DMS153 (cell line): Measurements from ENCODE around the gene MIB2.
"Not testable (repeated sequence)": the region's sequence is repeated elsewhere in the genome, so short reads cannot be mapped to it uniquely, and the experiment has no call there.

Experiments
- DNase-seq: peaks from one replicate; lab custom pipeline; 2025; lab: John Stamatoyannopoulos, UW

Gene MIB2

GRCh38 chr1:1627261-1627828 lies 12.0 kb downstream of the MIB2 start:
- no peak for DNase-seq

GRCh38 chr1:1627829-1628753 lies 12.8 kb downstream of the MIB2 start:
- no peak for DNase-seq

GRCh38 chr1:1628754-1629429 lies 13.6 kb downstream of the MIB2 start:
- DNase-seq = no peak

GRCh38 chr1:1629430-1630190 lies 14.3 kb downstream of the MIB2 start:
- DNase-seq = no peak

- DNase-seq = peak; percentile 97
Measured at GRCh38 chr1:1630191-1630964, 15.1 kb downstream of the MIB2 start.

GRCh38 chr1:1630965-1631781 lies 15.9 kb downstream of the MIB2 start:
- DNase-seq = no peak

- DNase-seq = no peak
Measured at GRCh38 chr1:1631782-1632420, 16.6 kb downstream of the MIB2 start, which contains the start of gene MMP23B. TSS of gene MMP23B (plus strand) at chr1:1632173. CDS start at chr1:1632219, 46 bp downstream.

GRCh38 chr1:1633409-1633808 lies 18.1 kb downstream of the MIB2 start:
- DNase-seq = not testable (repeated sequence)

- not testable (repeated sequence) for DNase-seq
Measured at GRCh38 chr1:1634613-1635012, 19.3 kb downstream of the MIB2 start.

GRCh38 chr1:1636621-1637478 lies 21.6 kb downstream of the MIB2 start:
- not testable (repeated sequence) for DNase-seq

- DNase-seq = not testable (repeated sequence)
Measured at GRCh38 chr1:1637479-1637875, 22.2 kb downstream of the MIB2 start.

GRCh38 chr1:1638528-1638927 lies 23.2 kb downstream of the MIB2 start:
- DNase-seq = not testable (repeated sequence)

GRCh38 chr1:1639368-1639767 lies 24.1 kb downstream of the MIB2 start:
- DNase-seq = not testable (repeated sequence)

GRCh38 chr1:1640081-1640480 lies 24.8 kb downstream of the MIB2 start:
- DNase-seq = not testable (repeated sequence)

GRCh38 chr1:1640711-1641461 lies 25.6 kb downstream of the MIB2 start:
- DNase-seq = not testable (repeated sequence)

- DNase-seq = not testable (repeated sequence)
Measured at GRCh38 chr1:1646326-1646725, 31.0 kb downstream of the MIB2 start.

GRCh38 chr1:1647567-1648241 lies 32.4 kb downstream of the MIB2 start:
- DNase-seq = not testable (repeated sequence)
